ENCODE measurements around the gene PARP4.
"Not testable (repeated sequence)": the region's sequence is repeated elsewhere in the genome, so short reads cannot be mapped to it uniquely, and the experiment has no call there.

Gene PARP4

GRCh38 chr13:24505756-24506155 is 6.8 kb downstream of the PARP4 start:
- no peak for DNase-seq (ENCODE audit: low read depth)

- no peak for DNase-seq (ENCODE audit: low read depth)
These were observed 7.3 kb downstream of the PARP4 start for GRCh38 chr13:24505256-24505655.

GRCh38 chr13:24503379-24503696 is 9.2 kb downstream of the PARP4 start:
- DNase-seq (ENCODE audit: low read depth) = no peak

- DNase-seq (ENCODE audit: low read depth) = peak; percentile 36
These were observed 9.8 kb downstream of the PARP4 start for GRCh38 chr13:24502533-24503378.

- DNase-seq (ENCODE audit: low read depth) = peak; percentile 56
These were observed 11.6 kb downstream of the PARP4 start for GRCh38 chr13:24500977-24501376.

- no peak for DNase-seq (ENCODE audit: low read depth)
These were observed 14.8 kb downstream of the PARP4 start for GRCh38 chr13:24497742-24498141.

- DNase-seq (ENCODE audit: low read depth) = not testable (repeated sequence)
These were observed 16.3 kb downstream of the PARP4 start for GRCh38 chr13:24496295-24496694.

GRCh38 chr13:24495151-24495729 is 17.3 kb downstream of the PARP4 start:
- DNase-seq (ENCODE audit: low read depth) = no peak

- DNase-seq (ENCODE audit: low read depth) = no peak
These were observed 19.2 kb downstream of the PARP4 start for GRCh38 chr13:24493356-24493755.

GRCh38 chr13:24491845-24492244 is 20.7 kb downstream of the PARP4 start:
- no peak for DNase-seq (ENCODE audit: low read depth)

- DNase-seq (ENCODE audit: low read depth) = no peak
These were observed 22.9 kb downstream of the PARP4 start for GRCh38 chr13:24489721-24490120.

GRCh38 chr13:24488092-24488491 is 24.5 kb downstream of the PARP4 start:
- DNase-seq (ENCODE audit: low read depth) = not testable (repeated sequence)

GRCh38 chr13:24486017-24486657 is 26.4 kb downstream of the PARP4 start:
- peak; percentile 12 for DNase-seq (ENCODE audit: low read depth)

GRCh38 chr13:24473686-24474085 is 38.9 kb downstream of the PARP4 start:
- no peak for DNase-seq (ENCODE audit: low read depth)

GRCh38 chr13:24472129-24472528 is 40.4 kb downstream of the PARP4 start:
- not testable (repeated sequence) for DNase-seq (ENCODE audit: low read depth)

- DNase-seq (ENCODE audit: low read depth) = no peak
These were observed 49.5 kb downstream of the PARP4 start for GRCh38 chr13:24463078-24463477.

- no peak for DNase-seq (ENCODE audit: low read depth)
These were observed 52.3 kb downstream of the PARP4 start for GRCh38 chr13:24460256-24460655.

- DNase-seq (ENCODE audit: low read depth) = no peak
These were observed 52.9 kb downstream of the PARP4 start for GRCh38 chr13:24459726-24460125.

GRCh38 chr13:24459234-24459633 is 53.3 kb downstream of the PARP4 start:
- peak; percentile 83 for DNase-seq (ENCODE audit: low read depth)

- no peak for DNase-seq (ENCODE audit: low read depth)
These were observed 53.8 kb downstream of the PARP4 start for GRCh38 chr13:24458736-24459135.

GRCh38 chr13:24456396-24456795 is 56.2 kb downstream of the PARP4 start:
- DNase-seq (ENCODE audit: low read depth) = no peak

GRCh38 chr13:24454056-24454455 is 58.5 kb downstream of the PARP4 start:
- DNase-seq (ENCODE audit: low read depth) = no peak

GRCh38 chr13:24452044-24452443 is 60.5 kb downstream of the PARP4 start:
- no peak for DNase-seq (ENCODE audit: low read depth)

All from fibroblast of gingiva (primary cell).